Caki2 (cell line): ENCODE results near the gene YLPM1. TPM values are rescaled to one million over a fixed set of nuclear protein-coding genes. Genes with fewer than 3 reads are reported as not detected.

ENCODE experiments used
- DNase-seq: peaks from one replicate; pipeline ENCODE4 v3.0.0-alpha.2; 2015; ENCODE audit warnings: low read depth
- in situ Hi-C: cut with HindIII; loops from 2 replicates; pipeline ENCODE4 v1.10.0; 2016; ENCODE audit warnings: low sequenced_read_pairs, low pct_unique_long_range_greater_than_20kb, mixed read lengths
- total RNA-seq: library from RNA; depleted of rRNA; stranded (reverse); fragments of >200 nt; shearing (Covaris generic); gene quantifications from 2 replicates; pipeline ENCODE4 v1.2.3, GENCODE V29; 2014; ENCODE audit warnings: low replicate concordance

YLPM1 gene
- total RNA-seq, 1 experiment from 2014 or later = 1.0 TPM

GRCh38 chr14:74771399-74771798 lies 8.3 kb downstream of the YLPM1 start:
- in situ Hi-C loops = no loop called here

GRCh38 chr14:74784634-74785033 lies 21.5 kb downstream of the YLPM1 start:
- in situ Hi-C loops = no loop called here

More at GRCh38 chr14:74771399-74771798, 8.3 kb downstream of the YLPM1 start:
- no peak for DNase-seq

GRCh38 chr14:74785056-74785613 lies 22.0 kb downstream of the YLPM1 start:
- DNase-seq = no peak
- in situ Hi-C loops = no loop called here

More at GRCh38 chr14:74784634-74785033, 21.5 kb downstream of the YLPM1 start:
- no peak for DNase-seq

- DNase-seq = no peak
These were observed 23.7 kb downstream of the YLPM1 start for GRCh38 chr14:74786796-74787315.

GRCh38 chr14:74792249-74793039 lies 29.3 kb downstream of the YLPM1 start:
- in situ Hi-C loops = no loop called here

More at GRCh38 chr14:74786796-74787315, 23.7 kb downstream of the YLPM1 start:
- in situ Hi-C loops = no loop called here

GRCh38 chr14:74793506-74794155 lies 30.5 kb downstream of the YLPM1 start:
- in situ Hi-C loops = no loop called here
- DNase-seq = no peak

More at GRCh38 chr14:74792249-74793039, 29.3 kb downstream of the YLPM1 start:
- DNase-seq = no peak

- in situ Hi-C loops = no loop called here
These were observed 31.8 kb downstream of the YLPM1 start for GRCh38 chr14:74794947-74795346.

GRCh38 chr14:74799765-74800164 lies 36.6 kb downstream of the YLPM1 start:
- DNase-seq = no peak
- in situ Hi-C loops = no loop called here

More at GRCh38 chr14:74794947-74795346, 31.8 kb downstream of the YLPM1 start:
- no peak for DNase-seq

GRCh38 chr14:74800780-74801179 lies 37.7 kb downstream of the YLPM1 start:
- in situ Hi-C loops = no loop called here
- no peak for DNase-seq

- DNase-seq = no peak
- in situ Hi-C loops = no loop called here
These were observed 38.3 kb downstream of the YLPM1 start for GRCh38 chr14:74801396-74801795.

- in situ Hi-C loops = no loop called here
- DNase-seq = peak; percentile 28
These were observed 41.2 kb downstream of the YLPM1 start for GRCh38 chr14:74804219-74804825.

GRCh38 chr14:74807853-74808545 lies 44.9 kb downstream of the YLPM1 start:
- in situ Hi-C loops = no loop called here
- DNase-seq = no peak

GRCh38 chr14:74816124-74816523 lies 53.0 kb downstream of the YLPM1 start:
- DNase-seq = no peak
- in situ Hi-C loops = no loop called here

- in situ Hi-C loops = no loop called here
- no peak for DNase-seq
These were observed 57.2 kb downstream of the YLPM1 start for GRCh38 chr14:74820288-74820687.

- DNase-seq = no peak
- in situ Hi-C loops = no loop called here
These were observed 58.3 kb downstream of the YLPM1 start for GRCh38 chr14:74821267-74821915.

- DNase-seq = no peak
- in situ Hi-C loops = no loop called here
These were observed 61.9 kb downstream of the YLPM1 start for GRCh38 chr14:74824997-74825396.

GRCh38 chr14:74826574-74826973 lies 63.5 kb downstream of the YLPM1 start:
- in situ Hi-C loops = no loop called here
- DNase-seq = no peak

- in situ Hi-C loops = no loop called here
- no peak for DNase-seq
These were observed 66.1 kb downstream of the YLPM1 start for GRCh38 chr14:74829251-74829650.
